Thoracic aorta (tissue), 2 donors: ENCODE measurements around the gene OSBPL5. TPM values are rescaled to one million over a fixed set of nuclear protein-coding genes. Genes with fewer than 3 reads are reported as not detected.

Source experiments
- ATAC-seq: fragments of 150-250 bp; one replicate; pipeline ENCODE4 v1.8.0; 2017; ENCODE audit warnings: low read depth; ENCODE audit not compliant: insufficient number of reproducible peaks, low FRiP score
- DNase-seq: peaks from one replicate; pipeline ENCODE4 v3.0.0-alpha.2; 2020; ENCODE audit warnings: low spot score
- H3K27ac ChIP-seq, 2 donors: fragments of 200-600 bp; sonication (generic); 1 replicate in 1 of 2; 2 replicates in 1 of 2; pipeline ENCODE4 v1.5.1; 2016; ENCODE audit warnings: mild to moderate bottlenecking in 2 of 2, moderate library complexity in 2 of 2
- H3K27me3 ChIP-seq: fragments of 200-600 bp; sonication (generic); replicated peaks from 2 replicates; pipeline ENCODE4 v1.6.0; 2016; ENCODE audit warnings: mild to moderate bottlenecking; ENCODE audit not compliant: insufficient read depth
- H3K36me3 ChIP-seq: fragments of 200-600 bp; sonication (generic); one replicate; pipeline ENCODE4 v1.5.1; 2016
- H3K4me1 ChIP-seq, 2 donors: fragments of 200-600 bp; sonication (generic); 1 replicate in 1 of 2; 2 replicates in 1 of 2; pipeline versions ENCODE4 v1.5.1 to v1.6.0; 2016; ENCODE audit warnings: low read depth in 2 of 2, mild to moderate bottlenecking in 1 of 2; ENCODE audit not compliant: control insufficient read depth in 1 of 2
- H3K4me3 ChIP-seq: fragments of 200-600 bp; sonication (generic); 2 replicates; pipeline ENCODE4 v1.5.1; 2016; ENCODE audit warnings: mild to moderate bottlenecking
- H3K9me3 ChIP-seq: fragments of 200-600 bp; sonication (generic); 2 replicates; pipeline ENCODE4 v1.5.1; 2016
- total RNA-seq, 2 donors: library from RNA; depleted of rRNA; stranded (reverse); fragments of >200 nt; gene quantifications; one replicate each; pipeline versions ENCODE4 v1.1.0 to v1.2.3, GENCODE V29; 2016
- TF ChIP-seq, protein P1 (sequence below): fragments of 200-600 bp; sonication (generic); IDR thresholded peaks from one replicate; pipeline ENCODE4 v1.5.1; 2019; ENCODE audit warnings: antibody characterized with exemption

Gene OSBPL5
- total RNA-seq, 2 donors from 2014 or later = 99.9 to 121 TPM

DNA sequence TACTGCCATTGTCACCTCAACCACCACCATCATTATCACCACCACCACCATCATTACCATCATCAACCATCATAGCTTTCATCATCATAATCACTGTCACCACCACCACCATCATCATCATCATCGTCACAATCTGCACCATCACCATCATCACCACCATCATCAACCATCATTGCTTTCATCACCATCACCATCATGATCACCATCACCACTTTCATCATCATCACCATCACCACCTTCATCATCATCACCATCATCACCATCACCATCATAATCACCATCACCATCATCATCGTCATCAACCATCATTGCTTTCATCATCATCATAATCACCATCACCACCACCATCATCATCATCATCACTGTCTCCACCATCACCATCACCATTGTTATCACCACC lies 8.7 kb upstream of the OSBPL5 start:
- TF ChIP-seq, protein P1, sequence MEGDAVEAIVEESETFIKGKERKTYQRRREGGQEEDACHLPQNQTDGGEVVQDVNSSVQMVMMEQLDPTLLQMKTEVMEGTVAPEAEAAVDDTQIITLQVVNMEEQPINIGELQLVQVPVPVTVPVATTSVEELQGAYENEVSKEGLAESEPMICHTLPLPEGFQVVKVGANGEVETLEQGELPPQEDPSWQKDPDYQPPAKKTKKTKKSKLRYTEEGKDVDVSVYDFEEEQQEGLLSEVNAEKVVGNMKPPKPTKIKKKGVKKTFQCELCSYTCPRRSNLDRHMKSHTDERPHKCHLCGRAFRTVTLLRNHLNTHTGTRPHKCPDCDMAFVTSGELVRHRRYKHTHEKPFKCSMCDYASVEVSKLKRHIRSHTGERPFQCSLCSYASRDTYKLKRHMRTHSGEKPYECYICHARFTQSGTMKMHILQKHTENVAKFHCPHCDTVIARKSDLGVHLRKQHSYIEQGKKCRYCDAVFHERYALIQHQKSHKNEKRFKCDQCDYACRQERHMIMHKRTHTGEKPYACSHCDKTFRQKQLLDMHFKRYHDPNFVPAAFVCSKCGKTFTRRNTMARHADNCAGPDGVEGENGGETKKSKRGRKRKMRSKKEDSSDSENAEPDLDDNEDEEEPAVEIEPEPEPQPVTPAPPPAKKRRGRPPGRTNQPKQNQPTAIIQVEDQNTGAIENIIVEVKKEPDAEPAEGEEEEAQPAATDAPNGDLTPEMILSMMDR = no peak
- H3K27me3 ChIP-seq = no peaks in the 10 kb centered on the region
- DNase-seq (no peak), ATAC-seq (no peak)
- no peaks in the 10 kb centered on the region for H3K9me3 ChIP-seq
- peaks cover 3 to 17% of the 10 kb centered on the region in 2 donors for H3K4me1 ChIP-seq
- no peak overlapping the region for H3K27ac ChIP-seq
- H3K36me3 ChIP-seq = no peaks in the 10 kb centered on the region
- H3K4me3 ChIP-seq = no peak overlapping the region

DNA sequence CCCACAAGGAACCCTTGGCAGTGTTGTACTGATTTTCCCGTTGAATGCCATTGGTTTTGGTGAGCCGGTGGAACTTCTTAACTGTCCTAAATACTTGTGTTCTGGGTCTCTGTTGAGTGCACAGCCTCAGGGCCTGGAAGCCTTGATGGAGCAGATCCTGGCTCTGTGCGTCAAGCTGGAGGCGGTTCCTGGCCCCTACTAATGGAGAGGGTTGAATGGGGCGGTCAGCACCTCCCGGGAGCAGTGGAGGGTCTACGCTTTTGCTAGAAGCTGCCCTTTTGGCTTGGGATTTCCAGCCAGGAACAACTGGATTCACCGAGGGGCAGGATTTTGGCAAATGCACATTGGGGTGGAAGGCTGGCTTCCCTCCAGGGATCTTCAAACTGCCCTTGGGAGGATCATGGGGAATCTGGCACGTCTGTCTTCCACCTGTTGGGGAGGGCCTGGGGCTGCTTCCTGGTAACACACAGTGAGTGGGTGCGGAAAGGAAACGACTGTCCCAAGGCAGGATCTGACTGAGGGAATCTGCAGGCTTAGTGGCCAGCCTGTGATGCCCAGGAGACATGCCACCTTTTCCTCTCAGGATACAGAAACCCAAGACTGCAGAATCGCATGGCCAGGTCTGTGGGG lies 6.9 kb upstream of the OSBPL5 start:
- Histone ChIP-seq H3K27ac (no peak overlapping the region), H3K36me3 (no peaks in the 10 kb centered on the region), H3K9me3 (no peaks in the 10 kb centered on the region), H3K4me3 (no peak overlapping the region), H3K4me1 (peaks cover 3 to 19% of the 10 kb centered on the region in 2 donors), H3K27me3 (no peaks in the 10 kb centered on the region)
- no peak for ATAC-seq
- DNase-seq = no peak
- TF ChIP-seq, protein P1 = no peak

DNA sequence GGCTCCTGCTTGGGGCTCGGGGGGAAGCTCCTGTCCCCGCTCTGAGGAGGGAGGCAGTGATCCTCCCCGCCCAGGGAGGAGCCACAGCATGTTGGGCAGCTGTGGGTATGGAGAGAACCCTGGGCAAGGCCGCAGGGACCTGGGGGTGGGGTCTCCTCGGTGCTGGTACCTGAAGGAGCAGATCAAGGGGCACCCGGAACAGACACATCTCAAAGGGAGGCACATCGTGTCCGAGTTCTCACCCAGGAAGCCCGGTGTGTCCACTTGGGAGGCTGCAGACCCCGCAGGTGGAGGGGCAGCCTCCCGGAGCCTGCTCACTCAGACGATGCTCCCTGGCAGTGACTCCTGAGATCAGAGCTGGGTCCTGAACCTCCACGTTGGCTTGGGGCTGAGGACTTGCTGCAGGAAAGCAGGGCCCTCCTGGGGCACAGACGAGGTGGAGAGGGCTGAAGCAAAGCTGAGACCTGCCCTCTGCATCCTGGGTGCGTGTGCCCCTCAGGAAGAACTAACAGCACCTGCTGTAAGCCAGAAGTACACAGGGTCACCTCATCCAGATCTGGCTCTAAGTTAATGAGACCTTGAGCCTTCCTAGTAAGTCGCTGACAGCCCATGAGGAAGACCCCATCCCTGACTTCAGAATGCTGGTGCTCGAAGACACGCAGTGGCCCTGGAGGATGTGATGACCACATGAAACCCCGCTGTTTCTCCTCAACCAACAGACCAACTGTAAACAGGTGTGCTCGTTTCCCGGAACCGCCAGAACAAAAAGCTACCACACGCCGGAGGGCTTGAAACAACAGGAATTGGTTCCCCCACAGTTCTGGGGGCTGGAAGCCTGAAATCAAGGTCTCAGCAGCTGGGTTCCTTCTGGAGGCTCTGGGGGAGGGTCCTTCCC lies 5.9 kb upstream of the OSBPL5 start:
- Histone ChIP-seq H3K36me3 (no peaks in the 10 kb centered on the region), H3K4me3 (no peak overlapping the region), H3K4me1 (peaks cover 3 to 27% of the 10 kb centered on the region in 2 donors), H3K27ac (peak overlapping the region; percentile 82 to 85), H3K27me3 (no peaks in the 10 kb centered on the region), H3K9me3 (no peaks in the 10 kb centered on the region)
- DNase-seq (no peak), ATAC-seq (no peak)
- TF ChIP-seq, protein P1 = no peak

DNA sequence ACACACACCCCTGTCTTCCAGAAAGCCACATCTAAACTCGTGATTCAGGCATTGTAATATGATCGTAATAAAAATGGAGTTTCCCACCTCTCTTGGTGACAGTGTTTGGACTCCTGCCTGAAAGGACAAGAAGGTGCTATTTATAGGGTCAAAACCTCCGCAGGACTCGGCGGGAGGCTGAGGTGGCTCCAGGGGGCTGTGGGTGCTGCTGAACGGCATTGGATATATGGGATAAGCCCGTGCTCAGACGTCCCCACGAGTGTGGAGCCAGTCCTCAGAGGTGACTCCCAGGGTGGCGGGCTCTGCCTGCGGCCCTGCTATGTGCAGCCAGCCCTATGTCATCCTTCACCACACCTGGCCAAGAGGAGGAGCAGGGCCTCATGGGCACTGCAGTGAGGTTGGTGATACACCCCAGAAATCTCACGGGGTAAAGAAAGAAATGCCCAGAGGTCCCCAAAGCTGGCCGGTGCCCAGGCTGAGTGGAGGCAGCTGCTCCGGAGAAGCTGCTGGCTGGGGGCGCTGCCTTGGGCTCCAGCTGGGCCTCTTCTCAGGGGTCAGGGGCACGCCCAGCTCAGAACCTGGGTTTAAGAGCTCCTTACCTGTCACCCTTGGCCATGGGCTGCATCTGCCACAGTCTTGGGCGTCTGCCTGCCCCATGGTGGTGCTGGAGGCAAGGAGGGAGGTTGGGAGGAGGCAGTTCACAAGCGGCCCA lies 5.1 kb upstream of the OSBPL5 start:
- Histone ChIP-seq H3K9me3 (no peaks in the 10 kb centered on the region), H3K27ac (peak overlapping the region; percentile 82 to 85), H3K4me1 (peaks cover 6 to 34% of the 10 kb centered on the region in 2 donors), H3K4me3 (peak overlapping the region; percentile 71), H3K27me3 (no peaks in the 10 kb centered on the region), H3K36me3 (no peaks in the 10 kb centered on the region)
- peak; percentile 40 for ATAC-seq
- no peak for DNase-seq
- TF ChIP-seq, protein P1 = no peak
